ENCODE measurements around the gene SLC35A3. TPM values are rescaled to one million over a fixed set of nuclear protein-coding genes. Genes with fewer than 3 reads are reported as not detected.

SLC35A3 gene
- total RNA-seq, 1 experiment from 2014 or later: 21.6 TPM

DNA sequence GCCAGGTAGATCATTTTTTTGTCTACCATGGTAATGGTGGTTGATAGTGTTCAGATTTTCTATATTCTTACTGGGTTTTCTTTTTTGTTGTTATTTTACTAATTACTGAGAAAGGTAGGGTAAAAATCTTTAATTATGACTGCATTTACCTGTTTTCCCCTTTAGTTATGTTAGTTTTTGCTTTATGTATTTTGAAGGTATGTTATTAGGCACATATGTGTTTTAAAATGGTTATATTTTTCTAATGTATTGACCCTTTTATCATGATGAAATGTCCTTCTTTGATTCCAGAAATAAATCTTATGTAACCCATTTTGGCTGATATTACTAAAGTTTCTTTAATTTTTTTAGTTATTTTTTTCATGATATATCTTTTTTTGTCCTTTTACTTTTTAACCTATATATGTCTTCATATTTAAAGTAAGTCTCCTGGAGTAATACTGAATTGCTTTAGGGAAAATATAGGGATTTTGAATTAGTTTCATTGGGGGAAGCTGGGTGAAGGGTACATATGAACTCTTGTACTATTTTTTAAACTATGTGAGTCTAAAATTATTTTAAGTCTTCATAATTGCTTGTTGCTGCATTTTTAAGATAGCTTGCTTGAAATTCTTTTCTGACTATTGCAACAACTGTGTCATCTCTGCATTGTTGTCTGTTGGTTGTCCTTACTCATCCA, 22.4 kb downstream of the SLC35A3 start (continued):
- no peak for TF ChIP-seq ZBTB33 (IDR thresholded peaks at IDR 0.05; ENCODE audit: extremely low read depth, insufficient replicate concordance, low read length)
- TF ChIP-seq EZH2phosphoT487 (IDR thresholded peaks at IDR 0.05; ENCODE audit: borderline replicate concordance): no peak

DNA sequence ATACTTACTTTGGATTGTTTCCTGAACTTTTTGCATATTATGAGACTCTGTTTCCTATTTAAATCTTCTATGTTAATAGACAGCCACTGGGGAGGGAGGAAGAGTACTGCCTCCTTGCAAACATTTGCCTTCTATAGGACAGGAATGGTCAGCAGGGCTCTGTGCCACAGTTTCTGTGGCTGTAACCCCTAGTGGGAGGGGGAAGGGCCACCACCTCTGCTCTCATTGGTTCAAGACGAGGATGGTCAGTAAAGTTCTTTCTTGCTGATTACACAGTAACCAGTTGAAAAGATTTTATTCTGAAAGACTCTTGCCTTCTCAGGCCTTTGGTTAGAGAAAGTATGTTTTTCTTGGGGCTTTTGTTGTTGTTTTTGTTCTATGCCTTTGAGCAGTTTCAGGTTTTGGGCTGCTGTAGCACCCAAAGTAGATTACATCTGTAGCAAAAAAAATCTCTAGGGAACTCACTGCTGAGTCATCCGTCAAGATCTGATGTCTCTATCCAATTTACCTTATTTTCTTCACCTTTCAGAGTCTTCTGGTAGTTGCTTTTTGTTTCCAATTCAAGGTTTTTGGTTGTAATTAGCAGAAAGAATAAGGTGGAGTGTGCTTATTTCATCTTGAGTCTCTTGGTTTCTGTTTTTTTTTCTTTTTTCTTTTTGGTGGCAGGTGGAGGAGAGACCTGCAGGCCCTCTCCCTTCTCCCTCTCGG, 23.1 kb downstream of the SLC35A3 start:
- Histone ChIP-seq H3K79me2 (ENCODE audit: insufficient read depth, low read length) (peaks cover 44% of the 10 kb centered on the region), H3K4me3 (replicated peaks in 1 of 2; ENCODE audit: low read depth in 1 of 2, low read length in 2 of 2) (no peak overlapping the region), H3K27ac (ENCODE audit: low read depth, low read length) (no peak overlapping the region), H3K9me3 (ENCODE audit: control insufficient read depth in 1 of 2, insufficient read depth in 1 of 2, low read depth in 1 of 2, low read length in 2 of 2) (no peaks in the 10 kb centered on the region; a peak in 1 of 4 replicates), H3K36me3 (ENCODE audit: control insufficient read depth in 1 of 2, insufficient read depth in 2 of 2, low read length in 2 of 2) (peaks cover 4% of the 10 kb centered on the region in 2 experiments; a peak in 1 of 4 replicates), H3K9ac (ENCODE audit: low read length) (no peak overlapping the region), H3K4me1 (ENCODE audit: control insufficient read depth in 1 of 2, insufficient read depth in 2 of 2, low read length in 2 of 2) (peaks cover 0 to 7% of the 10 kb centered on the region in 2 experiments; a peak in 2 of 4 replicates), H4K20me1 (ENCODE audit: insufficient read depth) (no peaks in the 10 kb centered on the region), H3K27me3 (ENCODE audit: insufficient read depth, low read length) (no peaks in the 10 kb centered on the region), H3K9me2 (ENCODE audit: insufficient read depth) (no peaks in the 10 kb centered on the region), H3K4me2 (ENCODE audit: low read length) (no peak overlapping the region), H2AFZ (ENCODE audit: low read depth, low read length, poor library complexity, severe bottlenecking) (no peak overlapping the region)
- intact Hi-C loops (cut with micrococcal nuclease): no loop called here
- TF ChIP-seq ZFX (IDR thresholded peaks at IDR 0.05): no peak
- no peak for TF ChIP-seq YY1 (IDR thresholded peaks at IDR 0.05; ENCODE audit: extremely low read depth, insufficient replicate concordance, low read depth, low read length)
- no peak for TF ChIP-seq RAD21 (IDR thresholded peaks at IDR 0.05; ENCODE audit: low read depth)
- TF ChIP-seq EZH2 (IDR thresholded peaks at IDR 0.05): no peak
- no peak for TF ChIP-seq SIN3A (IDR thresholded peaks at IDR 0.05; ENCODE audit: low read depth)
- TF ChIP-seq ZNF274 (IDR thresholded peaks at IDR 0.05; ENCODE audit: low read depth, low read length): no peak
- no peak for TF ChIP-seq SRF (IDR thresholded peaks at IDR 0.05; ENCODE audit: low read depth)
- TF ChIP-seq JUND (IDR thresholded peaks at IDR 0.05): no peak
- TF ChIP-seq EZH2phosphoT487 (IDR thresholded peaks at IDR 0.05; ENCODE audit: borderline replicate concordance): no peak
- TF ChIP-seq CEBPB (IDR thresholded peaks at IDR 0.05; ENCODE audit: low read depth): no peak
- no peak for TF ChIP-seq SP1 (IDR thresholded peaks at IDR 0.05; ENCODE audit: low read depth)
- TF ChIP-seq TCF7L2 (IDR thresholded peaks at IDR 0.05; ENCODE audit: borderline replicate concordance, extremely low read depth, insufficient read depth, insufficient read length): no peak
- TF ChIP-seq, protein P1, sequence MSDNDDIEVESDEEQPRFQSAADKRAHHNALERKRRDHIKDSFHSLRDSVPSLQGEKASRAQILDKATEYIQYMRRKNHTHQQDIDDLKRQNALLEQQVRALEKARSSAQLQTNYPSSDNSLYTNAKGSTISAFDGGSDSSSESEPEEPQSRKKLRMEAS (IDR thresholded peaks at IDR 0.05): no peak
- TF ChIP-seq ELF1 (IDR thresholded peaks at IDR 0.05; ENCODE audit: borderline replicate concordance, low read depth): no peak
- TF ChIP-seq CBX3 (IDR thresholded peaks at IDR 0.05; ENCODE audit: low read depth): no peak
- no peak for TF ChIP-seq ATF3 (IDR thresholded peaks at IDR 0.05)
- TF ChIP-seq POLR2AphosphoS5 (IDR thresholded peaks at IDR 0.05; ENCODE audit: low read depth, low read length): no peak
- TF ChIP-seq FOSL1 (IDR thresholded peaks at IDR 0.05; ENCODE audit: low read depth): no peak
- TF ChIP-seq EGR1 (IDR thresholded peaks at IDR 0.05; ENCODE audit: low read depth): no peak
- ChIA-PET RAD21 (ENCODE audit: low non-redundant PET in 1 of 2, low total read pairs in 2 of 2, uncharacterized antibody in 2 of 2, unreplicated experiment in 2 of 2) (no interaction called here), CTCF (no interaction called here), POLR2A (no interaction called here)
- BruUV-seq (replicated peaks): no TSS peak
- ATAC-seq (peak; percentile 61), DNase-seq (ENCODE audit: low read depth, low spot score) (no peak)
